Parathyroid adenoma (tissue), 2 donors: ENCODE results near the gene APOBEC4.
"Not testable (repeated sequence)": the region's sequence is repeated elsewhere in the genome, so short reads cannot be mapped to it uniquely, and the experiment has no call there.

ENCODE experiments used
- H2AFZ ChIP-seq: fragments of 300-600 bp; sonication (generic); one replicate; pipeline ENCODE4 v1.7.0; 2017; ENCODE audit warnings: antibody characterized with exemption, mild to moderate bottlenecking
- H3K27ac ChIP-seq: fragments of 300-600 bp; sonication (generic); one replicate; pipeline ENCODE4 v1.7.0; 2017
- H3K27me3 ChIP-seq: fragments of 300-600 bp; sonication (generic); one replicate; pipeline ENCODE4 v1.7.0; 2017; ENCODE audit warnings: low read length; ENCODE audit not compliant: control insufficient read depth, insufficient read depth
- H3K36me3 ChIP-seq: fragments of 300-600 bp; sonication (generic); one replicate; pipeline ENCODE4 v1.7.0; 2017; ENCODE audit warnings: low read length; ENCODE audit not compliant: control insufficient read depth, insufficient read depth
- H3K4me1 ChIP-seq: fragments of 300-600 bp; sonication (generic); one replicate; pipeline ENCODE4 v1.7.0; 2017; ENCODE audit warnings: control low read depth
- H3K4me2 ChIP-seq: fragments of 300-600 bp; sonication (generic); one replicate; pipeline ENCODE4 v1.7.0; 2017; ENCODE audit warnings: low read length
- H3K4me3 ChIP-seq: fragments of 300-600 bp; sonication (generic); one replicate; pipeline ENCODE4 v1.7.0; 2017; ENCODE audit warnings: low read depth, low read length
- H3K79me2 ChIP-seq: fragments of 300-600 bp; sonication (generic); one replicate; pipeline ENCODE4 v1.7.0; 2017; ENCODE audit warnings: control low read depth
- H3K9ac ChIP-seq: fragments of 300-600 bp; sonication (generic); one replicate; pipeline ENCODE4 v1.7.0; 2017; ENCODE audit warnings: mild to moderate bottlenecking
- H3K9me3 ChIP-seq: fragments of 300-600 bp; sonication (generic); one replicate; pipeline ENCODE4 v1.7.0; 2017; ENCODE audit warnings: low read length; ENCODE audit not compliant: control insufficient read depth
- CTCF ChIP-seq: fragments of 300-600 bp; sonication (generic); IDR thresholded peaks from one replicate; pipeline ENCODE4 v1.7.0; 2017; ENCODE audit warnings: antibody characterized with exemption, mild to moderate bottlenecking
- donor health status: primary hyperparathyroidism.

The APOBEC4 gene

GRCh38 chr1:183632964-183633363, 20.2 kb downstream of the APOBEC4 start:
- TF ChIP-seq CTCF, result no peak
- Histone ChIP-seq H3K4me3 (no peak overlapping the region), H3K4me2 (peak overlapping the region; percentile 14), H3K36me3 (no peaks in the 10 kb centered on the region), H3K4me1 (no peaks in the 10 kb centered on the region), H3K9ac (no peak overlapping the region), H2AFZ (no peak overlapping the region), H3K27ac (no peak overlapping the region), H3K79me2 (no peaks in the 10 kb centered on the region), H3K27me3 (no peaks in the 10 kb centered on the region), H3K9me3 (no peaks in the 10 kb centered on the region)

- no peak for TF ChIP-seq CTCF
- H3K9me3 ChIP-seq, result no peaks in the 10 kb centered on the region
- no peaks in the 10 kb centered on the region for H3K36me3 ChIP-seq
- no peaks in the 10 kb centered on the region for H3K79me2 ChIP-seq
- H3K27me3 ChIP-seq, result no peaks in the 10 kb centered on the region
- H3K4me1 ChIP-seq, result no peaks in the 10 kb centered on the region
- H3K9ac ChIP-seq, result no peak overlapping the region
- H2AFZ ChIP-seq, result no peak overlapping the region
- peak overlapping the region; percentile 14 for H3K4me3 ChIP-seq
- H3K4me2 ChIP-seq, result no peak overlapping the region
- no peak overlapping the region for H3K27ac ChIP-seq
These were observed 21.0 kb downstream of the APOBEC4 start for GRCh38 chr1:183632114-183632513.

- no peak overlapping the region for H2AFZ ChIP-seq
- no peaks in the 10 kb centered on the region for H3K9me3 ChIP-seq
- H3K27me3 ChIP-seq, result no peaks in the 10 kb centered on the region
- peak overlapping the region; percentile 24 for H3K27ac ChIP-seq
- no peaks in the 10 kb centered on the region for H3K79me2 ChIP-seq
- no peak overlapping the region for H3K9ac ChIP-seq
- TF ChIP-seq CTCF, result no peak
- no peak overlapping the region for H3K4me2 ChIP-seq
- peaks cover 2% of the 10 kb centered on the region for H3K4me1 ChIP-seq
- H3K36me3 ChIP-seq, result no peaks in the 10 kb centered on the region
- no peak overlapping the region for H3K4me3 ChIP-seq
These were observed 22.4 kb downstream of the APOBEC4 start for GRCh38 chr1:183630748-183631147.

- no peak overlapping the region for H2AFZ ChIP-seq
- H3K27me3 ChIP-seq, result no peaks in the 10 kb centered on the region
- peaks cover 6% of the 10 kb centered on the region for H3K4me1 ChIP-seq
- no peak overlapping the region for H3K9ac ChIP-seq
- no peaks in the 10 kb centered on the region for H3K9me3 ChIP-seq
- H3K4me3 ChIP-seq, result no peak overlapping the region
- no peak overlapping the region for H3K4me2 ChIP-seq
- no peaks in the 10 kb centered on the region for H3K79me2 ChIP-seq
- H3K27ac ChIP-seq, result no peak overlapping the region
- no peak for TF ChIP-seq CTCF
- H3K36me3 ChIP-seq, result no peaks in the 10 kb centered on the region
These were observed 24.6 kb downstream of the APOBEC4 start for GRCh38 chr1:183628537-183628936.

- H3K9ac ChIP-seq, H3K9me3 ChIP-seq, H2AFZ ChIP-seq, H3K4me1 ChIP-seq, H3K27me3 ChIP-seq, H3K4me3 ChIP-seq, H3K79me2 ChIP-seq, H3K36me3 ChIP-seq: not testable (repeated sequence)
- H3K27ac ChIP-seq, result peak overlapping the region; percentile 42
- peak overlapping the region; percentile 32 for H3K4me2 ChIP-seq
These were observed 26.9 kb downstream of the APOBEC4 start for GRCh38 chr1:183626236-183626635.
